ENCODE data around the gene DNAAF1. TPM values are rescaled to one million over a fixed set of nuclear protein-coding genes. Genes with fewer than 3 reads are reported as not detected.

The DNAAF1 gene
- total RNA-seq, 2 donors from 2014 or later: 0.19 TPM; not detected in 1

GRCh38 chr16:84155226-84155625, 10.1 kb downstream of the DNAAF1 start:
- Mint-ChIP-seq H3K27ac (no peak overlapping the region), H3K36me3 (ENCODE audit: insufficient read depth in 2 of 2) (no peaks in the 10 kb centered on the region), H3K4me1 (ENCODE audit: low read depth) (peaks cover 7% of the 10 kb centered on the region), H3K27me3 (ENCODE audit: low read depth) (peaks cover 33% of the 10 kb centered on the region), H3K9me3 (no peaks in the 10 kb centered on the region), H3K4me3 (no peak overlapping the region)
- DNase-seq (no peak), ATAC-seq (replicated peaks in 1 of 2) (no peak)

- Mint-ChIP-seq H3K27ac (no peak overlapping the region), H3K4me3 (no peak overlapping the region), H3K27me3 (ENCODE audit: low read depth) (peaks cover 33% of the 10 kb centered on the region), H3K4me1 (ENCODE audit: low read depth) (peaks cover 7% of the 10 kb centered on the region), H3K9me3 (no peaks in the 10 kb centered on the region), H3K36me3 (ENCODE audit: insufficient read depth in 2 of 2) (no peaks in the 10 kb centered on the region)
- no peak for DNase-seq
- no peak for ATAC-seq (replicated peaks in 1 of 2)
These were observed 10.7 kb downstream of the DNAAF1 start for GRCh38 chr16:84155771-84156170.

GRCh38 chr16:84156342-84156784, 11.3 kb downstream of the DNAAF1 start:
- Mint-ChIP-seq H3K27me3 (ENCODE audit: low read depth) (peaks cover 34% of the 10 kb centered on the region), H3K27ac (no peak overlapping the region), H3K36me3 (ENCODE audit: insufficient read depth in 2 of 2) (no peaks in the 10 kb centered on the region), H3K9me3 (no peaks in the 10 kb centered on the region), H3K4me3 (no peak overlapping the region), H3K4me1 (ENCODE audit: low read depth) (peaks cover 7% of the 10 kb centered on the region)
- no peak for ATAC-seq (replicated peaks in 1 of 2)
- DNase-seq: no peak

- DNase-seq (no peak), ATAC-seq (replicated peaks in 1 of 2) (no peak)
- H3K9me3 Mint-ChIP-seq: no peaks in the 10 kb centered on the region
- peaks cover 7% of the 10 kb centered on the region for H3K4me1 Mint-ChIP-seq (ENCODE audit: low read depth)
- H3K27me3 Mint-ChIP-seq (ENCODE audit: low read depth): peaks cover 53% of the 10 kb centered on the region
- no peak overlapping the region for H3K27ac Mint-ChIP-seq
- H3K4me3 Mint-ChIP-seq: no peak overlapping the region
- no peaks in the 10 kb centered on the region for H3K36me3 Mint-ChIP-seq (ENCODE audit: insufficient read depth in 2 of 2)
These were observed 13.9 kb downstream of the DNAAF1 start for GRCh38 chr16:84159007-84159406.

- Mint-ChIP-seq H3K9me3 (no peaks in the 10 kb centered on the region), H3K4me1 (ENCODE audit: low read depth) (peaks cover 7% of the 10 kb centered on the region), H3K27me3 (ENCODE audit: low read depth) (peaks cover 61% of the 10 kb centered on the region), H3K4me3 (no peak overlapping the region), H3K36me3 (ENCODE audit: insufficient read depth in 2 of 2) (no peaks in the 10 kb centered on the region), H3K27ac (no peak overlapping the region)
- ATAC-seq (replicated peaks in 1 of 2): no peak
- DNase-seq: no peak
These were observed 14.7 kb downstream of the DNAAF1 start for GRCh38 chr16:84159800-84160199.

- no peak for ATAC-seq (replicated peaks in 1 of 2)
- Mint-ChIP-seq H3K27ac (no peak overlapping the region), H3K4me3 (no peak overlapping the region), H3K27me3 (ENCODE audit: low read depth) (peaks cover 54% of the 10 kb centered on the region), H3K9me3 (no peaks in the 10 kb centered on the region), H3K4me1 (ENCODE audit: low read depth) (peaks cover 7% of the 10 kb centered on the region), H3K36me3 (ENCODE audit: insufficient read depth in 2 of 2) (no peaks in the 10 kb centered on the region)
- DNase-seq: no peak
These were observed 15.9 kb downstream of the DNAAF1 start for GRCh38 chr16:84161037-84161436.

GRCh38 chr16:84161801-84162200, 16.7 kb downstream of the DNAAF1 start:
- Mint-ChIP-seq H3K36me3 (ENCODE audit: insufficient read depth in 2 of 2) (no peaks in the 10 kb centered on the region), H3K4me1 (ENCODE audit: low read depth) (peaks cover 5% of the 10 kb centered on the region), H3K27ac (no peak overlapping the region), H3K4me3 (no peak overlapping the region), H3K27me3 (ENCODE audit: low read depth) (peaks cover 47% of the 10 kb centered on the region), H3K9me3 (no peaks in the 10 kb centered on the region)
- no peak for ATAC-seq (replicated peaks in 1 of 2)
- DNase-seq: no peak

- ATAC-seq (replicated peaks in 1 of 2) (no peak), DNase-seq (no peak)
- H3K4me1 Mint-ChIP-seq (ENCODE audit: low read depth): no peaks in the 10 kb centered on the region
- no peak overlapping the region for H3K4me3 Mint-ChIP-seq
- no peaks in the 10 kb centered on the region for H3K36me3 Mint-ChIP-seq (ENCODE audit: insufficient read depth in 2 of 2)
- H3K9me3 Mint-ChIP-seq: no peaks in the 10 kb centered on the region
- peaks cover 40% of the 10 kb centered on the region for H3K27me3 Mint-ChIP-seq (ENCODE audit: low read depth)
- no peak overlapping the region for H3K27ac Mint-ChIP-seq
These were observed 20.6 kb downstream of the DNAAF1 start for GRCh38 chr16:84165746-84166145.

GRCh38 chr16:84166796-84167695, 21.9 kb downstream of the DNAAF1 start:
- H3K27ac Mint-ChIP-seq: no peak overlapping the region
- H3K27me3 Mint-ChIP-seq (ENCODE audit: low read depth): peaks cover 33% of the 10 kb centered on the region
- no peak overlapping the region for H3K4me3 Mint-ChIP-seq
- H3K4me1 Mint-ChIP-seq (ENCODE audit: low read depth): no peaks in the 10 kb centered on the region
- H3K36me3 Mint-ChIP-seq (ENCODE audit: insufficient read depth in 2 of 2): no peaks in the 10 kb centered on the region
- H3K9me3 Mint-ChIP-seq: no peaks in the 10 kb centered on the region
- ATAC-seq (replicated peaks in 1 of 2) (peak; percentile 86 to 95), DNase-seq (peak; percentile 50 to 65)

- Mint-ChIP-seq H3K36me3 (ENCODE audit: insufficient read depth in 2 of 2) (no peaks in the 10 kb centered on the region), H3K9me3 (no peaks in the 10 kb centered on the region), H3K4me3 (no peak overlapping the region), H3K4me1 (ENCODE audit: low read depth) (no peaks in the 10 kb centered on the region), H3K27ac (no peak overlapping the region), H3K27me3 (ENCODE audit: low read depth) (peaks cover 13% of the 10 kb centered on the region)
- ATAC-seq (replicated peaks in 1 of 2): no peak
- no peak for DNase-seq
These were observed 24.7 kb downstream of the DNAAF1 start for GRCh38 chr16:84169765-84170310.

GRCh38 chr16:84174396-84174795, 29.3 kb downstream of the DNAAF1 start:
- Mint-ChIP-seq H3K27ac (no peak overlapping the region), H3K27me3 (ENCODE audit: low read depth) (peaks cover 9% of the 10 kb centered on the region), H3K4me3 (no peak overlapping the region), H3K4me1 (ENCODE audit: low read depth) (peaks cover 17% of the 10 kb centered on the region), H3K9me3 (no peaks in the 10 kb centered on the region), H3K36me3 (ENCODE audit: insufficient read depth in 2 of 2) (peaks cover 0 to 1% of the 10 kb centered on the region in 2 donors)
- ATAC-seq (replicated peaks in 1 of 2): no peak
- DNase-seq: no peak

GRCh38 chr16:84175350-84176081, 30.4 kb downstream of the DNAAF1 start:
- peak overlapping the region in 1 of 2 donors; percentile 24 for H3K4me3 Mint-ChIP-seq
- ATAC-seq (replicated peaks in 1 of 2): peak; percentile 75 to 79
- H3K4me1 Mint-ChIP-seq (ENCODE audit: low read depth): peaks cover 17% of the 10 kb centered on the region
- no peaks in the 10 kb centered on the region for H3K9me3 Mint-ChIP-seq
- no peaks in the 10 kb centered on the region for H3K27me3 Mint-ChIP-seq (ENCODE audit: low read depth)
- peaks cover 0 to 1% of the 10 kb centered on the region in 2 donors for H3K36me3 Mint-ChIP-seq (ENCODE audit: insufficient read depth in 2 of 2)
- H3K27ac Mint-ChIP-seq: peak overlapping the region; percentile 47
- DNase-seq: peak; percentile 57 to 71
